GM12872 (cell line): ENCODE data around the gene DRAM1.

ENCODE experiments used
- TF ChIP-seq, protein P1 (sequence below): IDR thresholded peaks from 3 replicates; pipeline ENCODE4 v1.5.1; 2011; ENCODE audit warnings: low read depth, mild to moderate bottlenecking, low read length, moderate library complexity; ENCODE audit not compliant: insufficient read depth

DRAM1 gene

DNA sequence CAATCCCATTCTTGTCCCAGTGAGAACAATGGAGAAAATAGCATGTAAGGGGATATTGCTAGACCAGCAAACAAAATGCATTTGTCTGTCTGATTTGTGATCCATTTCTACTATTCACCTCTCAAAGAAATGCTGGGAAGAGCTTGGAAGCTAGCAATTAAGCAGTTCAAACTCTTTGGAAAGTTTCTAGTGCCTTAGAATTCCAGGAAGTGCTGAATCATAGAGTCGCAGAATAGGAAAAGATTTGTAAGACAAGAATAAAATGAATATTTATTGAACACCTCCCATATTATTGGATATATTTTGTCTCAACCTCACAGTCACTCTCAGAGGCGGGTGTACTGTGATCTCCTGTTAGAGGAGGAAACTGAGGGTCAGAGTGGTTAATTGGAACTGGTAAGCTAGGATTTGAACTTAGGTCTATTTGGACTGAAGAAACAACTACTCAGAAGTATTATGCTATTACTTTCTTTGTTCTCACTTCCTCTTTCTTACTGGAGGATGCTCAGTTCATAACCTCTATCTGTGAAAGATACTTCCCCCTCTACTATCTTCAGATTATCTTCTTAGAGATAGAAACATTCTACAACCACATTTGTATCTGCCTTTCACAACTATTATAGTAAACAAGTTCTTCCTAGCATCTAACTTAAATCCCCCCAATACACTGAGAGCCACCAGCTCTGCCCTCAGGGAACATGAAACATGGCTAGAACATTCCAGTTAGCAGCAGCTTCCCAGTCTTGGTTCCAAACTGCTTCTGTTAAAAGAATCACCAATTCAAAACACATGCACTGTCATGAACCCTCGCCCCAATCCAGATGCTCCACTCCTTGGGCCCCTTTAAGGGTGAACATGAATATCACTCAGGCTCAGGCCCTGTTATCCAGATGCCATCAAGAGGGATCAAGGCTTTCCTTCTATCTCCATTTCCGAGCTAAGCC is 64.2 kb downstream of the DRAM1 start:
- TF ChIP-seq, protein P1, sequence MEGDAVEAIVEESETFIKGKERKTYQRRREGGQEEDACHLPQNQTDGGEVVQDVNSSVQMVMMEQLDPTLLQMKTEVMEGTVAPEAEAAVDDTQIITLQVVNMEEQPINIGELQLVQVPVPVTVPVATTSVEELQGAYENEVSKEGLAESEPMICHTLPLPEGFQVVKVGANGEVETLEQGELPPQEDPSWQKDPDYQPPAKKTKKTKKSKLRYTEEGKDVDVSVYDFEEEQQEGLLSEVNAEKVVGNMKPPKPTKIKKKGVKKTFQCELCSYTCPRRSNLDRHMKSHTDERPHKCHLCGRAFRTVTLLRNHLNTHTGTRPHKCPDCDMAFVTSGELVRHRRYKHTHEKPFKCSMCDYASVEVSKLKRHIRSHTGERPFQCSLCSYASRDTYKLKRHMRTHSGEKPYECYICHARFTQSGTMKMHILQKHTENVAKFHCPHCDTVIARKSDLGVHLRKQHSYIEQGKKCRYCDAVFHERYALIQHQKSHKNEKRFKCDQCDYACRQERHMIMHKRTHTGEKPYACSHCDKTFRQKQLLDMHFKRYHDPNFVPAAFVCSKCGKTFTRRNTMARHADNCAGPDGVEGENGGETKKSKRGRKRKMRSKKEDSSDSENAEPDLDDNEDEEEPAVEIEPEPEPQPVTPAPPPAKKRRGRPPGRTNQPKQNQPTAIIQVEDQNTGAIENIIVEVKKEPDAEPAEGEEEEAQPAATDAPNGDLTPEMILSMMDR, result no peak

GRCh38 chr12:101942250-101942605 is 64.8 kb downstream of the DRAM1 start:
- TF ChIP-seq, protein P1, result no peak

DNA sequence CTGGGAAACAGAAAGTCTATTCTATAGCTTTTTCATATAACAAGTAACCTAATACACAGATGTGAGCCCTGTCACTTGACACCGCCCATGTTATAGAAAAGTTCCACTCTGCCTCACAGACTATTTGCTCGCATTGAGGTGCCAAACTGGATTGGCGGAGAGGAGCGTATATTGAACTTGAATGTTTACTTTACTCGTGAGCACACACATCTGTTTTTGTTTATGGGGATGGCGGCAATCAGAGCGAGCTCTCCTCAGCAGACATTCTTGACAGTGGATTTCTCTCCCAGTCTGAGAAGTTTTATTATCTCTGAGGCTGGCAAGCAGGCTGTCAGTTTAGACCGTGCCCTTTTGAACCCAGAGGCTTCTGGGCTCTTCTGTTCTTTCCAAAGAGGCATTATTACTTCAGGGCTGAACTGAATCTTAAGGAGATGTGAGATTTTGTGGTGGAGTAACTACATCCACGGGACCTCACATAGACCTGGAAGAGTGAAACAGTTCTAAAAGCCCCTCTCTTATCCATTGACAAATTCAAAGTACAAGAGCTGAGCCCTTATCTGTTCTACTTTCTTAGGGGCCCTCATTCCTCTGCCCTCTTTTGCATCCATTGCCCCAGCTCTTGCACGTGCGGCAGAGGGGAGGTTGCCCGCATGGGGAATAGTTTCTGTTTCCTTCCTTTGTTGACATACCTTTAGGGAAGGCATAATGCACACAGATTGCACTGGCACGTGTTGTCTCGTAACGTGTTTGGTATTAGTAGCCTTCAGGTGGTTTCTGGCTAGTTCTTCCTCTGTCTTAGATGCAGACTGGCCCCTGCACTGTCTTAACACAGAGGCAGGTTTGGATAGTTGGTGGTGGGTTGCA is 68.2 kb downstream of the DRAM1 start:
- TF ChIP-seq, protein P1, result no peak

GRCh38 chr12:101946233-101946611 is 68.8 kb downstream of the DRAM1 start:
- TF ChIP-seq, protein P1, result no peak

DNA sequence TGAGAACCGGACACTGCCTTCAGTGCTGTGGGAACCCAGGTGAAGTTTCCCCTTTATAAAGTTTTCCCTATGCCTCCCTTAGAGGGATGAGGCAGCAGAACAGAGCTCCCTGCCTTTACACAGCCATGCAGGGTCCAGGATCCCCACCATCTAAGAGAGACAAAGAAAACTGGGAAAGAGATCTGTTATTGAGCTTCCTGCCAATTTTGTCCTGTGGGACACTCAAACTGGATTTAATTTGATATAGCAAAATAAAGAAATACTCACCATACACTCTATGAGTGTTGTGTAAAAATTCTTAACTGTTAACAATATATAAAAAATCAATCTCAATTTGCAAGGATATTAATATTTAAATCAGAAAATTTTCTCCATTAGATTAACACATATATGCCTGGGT is 69.9 kb downstream of the DRAM1 start:
- TF ChIP-seq, protein P1, result no peak

GRCh38 chr12:101948365-101948764 is 71.0 kb downstream of the DRAM1 start:
- TF ChIP-seq, protein P1, result no peak

GRCh38 chr12:101951002-101951670 is 73.8 kb downstream of the DRAM1 start:
- TF ChIP-seq, protein P1, result no peak
